ENCODE results near the gene HYLS1. TPM values are rescaled to one million over a fixed set of nuclear protein-coding genes. Genes with fewer than 3 reads are reported as not detected.

Gene HYLS1
- total RNA-seq, 4 donors from 2014 or later: 0.59 to 2.5 (median 1.3) TPM

DNA sequence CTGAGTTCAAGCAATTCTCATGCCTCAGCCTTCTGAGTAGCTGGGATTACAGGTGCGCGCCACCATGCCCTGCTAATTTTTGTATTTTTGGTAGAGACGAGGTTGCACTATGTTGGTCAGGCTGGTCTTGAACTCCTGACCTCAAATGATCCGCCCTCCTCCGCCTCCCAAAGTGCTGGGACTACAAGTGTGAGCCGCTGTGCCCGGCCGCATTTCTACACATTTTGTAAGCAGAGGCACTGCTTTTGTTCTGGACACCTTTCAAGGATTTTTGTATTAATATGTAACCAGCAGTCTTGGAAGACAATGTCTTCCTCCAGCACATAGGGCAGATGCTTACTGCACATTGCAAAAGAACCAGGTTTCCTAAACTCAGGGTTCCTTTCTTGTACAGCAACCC is 47.0 kb downstream of the HYLS1 start:
- H3K4me1 ChIP-seq: no peaks in the 10 kb centered on the region
- H3K36me3 ChIP-seq: no peaks in the 10 kb centered on the region
- H3K27me3 ChIP-seq: no peaks in the 10 kb centered on the region
- no peak for DNase-seq (ENCODE audit: low spot score in 2 of 2)
- WGBS, 2 donors: 95 to 97% methylated on average over 8 of the region's 8 CpGs
- H3K4me3 ChIP-seq: no peak overlapping the region
- H3K27ac ChIP-seq: no peak overlapping the region
- TF ChIP-seq EP300 (IDR thresholded peaks at IDR 0.05): no peak
- no peak for TF ChIP-seq CTCF (IDR thresholded peaks at IDR 0.05)
- no peak for TF ChIP-seq POLR2A (IDR thresholded peaks at IDR 0.05)
- H3K9me3 ChIP-seq: no peaks in the 10 kb centered on the region

DNA sequence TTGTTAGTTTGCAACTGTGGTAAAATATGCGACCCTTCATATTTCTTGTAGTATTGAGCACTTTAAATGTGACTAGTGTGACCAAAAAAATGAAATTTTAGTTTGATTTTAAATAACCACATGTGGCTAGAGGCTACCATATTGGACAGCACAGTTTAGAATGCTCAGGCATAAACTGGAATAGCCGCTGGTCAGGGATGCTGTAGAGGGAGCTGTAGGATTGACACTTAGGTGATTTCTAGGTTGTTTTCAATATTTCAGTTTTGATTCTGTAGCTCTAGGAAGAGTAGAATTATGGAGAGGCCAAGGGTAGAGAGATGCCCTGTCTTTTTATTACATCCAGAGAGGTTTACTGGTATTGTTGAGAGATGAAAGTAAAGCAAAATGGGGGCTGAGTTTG is 47.6 kb downstream of the HYLS1 start:
- no peaks in the 10 kb centered on the region for H3K9me3 ChIP-seq
- no peak overlapping the region for H3K27ac ChIP-seq
- no peaks in the 10 kb centered on the region for H3K4me1 ChIP-seq
- TF ChIP-seq POLR2A (IDR thresholded peaks at IDR 0.05): no peak
- TF ChIP-seq EP300 (IDR thresholded peaks at IDR 0.05): no peak
- H3K36me3 ChIP-seq: no peaks in the 10 kb centered on the region
- WGBS, 2 donors: 93 to 94% methylated on average over 2 of the region's 2 CpGs
- H3K27me3 ChIP-seq: no peaks in the 10 kb centered on the region
- H3K4me3 ChIP-seq: no peak overlapping the region
- DNase-seq (ENCODE audit: low spot score in 2 of 2): no peak

- Histone ChIP-seq H3K4me3 (no peak overlapping the region), H3K27ac (no peak overlapping the region), H3K4me1 (no peaks in the 10 kb centered on the region), H3K36me3 (no peaks in the 10 kb centered on the region), H3K27me3 (no peaks in the 10 kb centered on the region), H3K9me3 (no peaks in the 10 kb centered on the region)
- no peak for DNase-seq (ENCODE audit: low spot score in 2 of 2)
- TF ChIP-seq CTCF (IDR thresholded peaks at IDR 0.05) (no peak), POLR2A (IDR thresholded peaks at IDR 0.05) (no peak), EP300 (IDR thresholded peaks at IDR 0.05) (no peak)
- WGBS, 2 donors: 56 to 62% methylated on average over 12 of the region's 12 CpGs
These were observed 48.2 kb downstream of the HYLS1 start for GRCh38 chr11:125935618-125936199.

GRCh38 chr11:125938418-125938817 is 51.0 kb downstream of the HYLS1 start:
- H3K4me1 ChIP-seq: no peaks in the 10 kb centered on the region
- H3K4me3 ChIP-seq: no peak overlapping the region
- no peak for TF ChIP-seq POLR2A (IDR thresholded peaks at IDR 0.05)
- no peak for TF ChIP-seq EP300 (IDR thresholded peaks at IDR 0.05)
- TF ChIP-seq CTCF (IDR thresholded peaks at IDR 0.05): no peak
- H3K9me3 ChIP-seq: no peaks in the 10 kb centered on the region
- DNase-seq (ENCODE audit: low spot score in 2 of 2): no peak
- H3K36me3 ChIP-seq: no peaks in the 10 kb centered on the region
- 91 to 95% methylated on average over 5 of the region's 5 CpGs for WGBS, 2 donors
- H3K27ac ChIP-seq: no peak overlapping the region
- no peaks in the 10 kb centered on the region for H3K27me3 ChIP-seq

GRCh38 chr11:125939081-125939521 is 51.6 kb downstream of the HYLS1 start:
- Histone ChIP-seq H3K9me3 (no peaks in the 10 kb centered on the region), H3K36me3 (no peaks in the 10 kb centered on the region), H3K27me3 (no peaks in the 10 kb centered on the region), H3K4me1 (no peaks in the 10 kb centered on the region), H3K27ac (no peak overlapping the region), H3K4me3 (no peak overlapping the region)
- TF ChIP-seq EP300 (IDR thresholded peaks at IDR 0.05) (no peak), CTCF (IDR thresholded peaks at IDR 0.05) (no peak), POLR2A (IDR thresholded peaks at IDR 0.05) (no peak)
- 55 to 60% methylated on average over 4 of the region's 4 CpGs for WGBS, 2 donors
- DNase-seq (ENCODE audit: low spot score in 2 of 2): no peak

DNA sequence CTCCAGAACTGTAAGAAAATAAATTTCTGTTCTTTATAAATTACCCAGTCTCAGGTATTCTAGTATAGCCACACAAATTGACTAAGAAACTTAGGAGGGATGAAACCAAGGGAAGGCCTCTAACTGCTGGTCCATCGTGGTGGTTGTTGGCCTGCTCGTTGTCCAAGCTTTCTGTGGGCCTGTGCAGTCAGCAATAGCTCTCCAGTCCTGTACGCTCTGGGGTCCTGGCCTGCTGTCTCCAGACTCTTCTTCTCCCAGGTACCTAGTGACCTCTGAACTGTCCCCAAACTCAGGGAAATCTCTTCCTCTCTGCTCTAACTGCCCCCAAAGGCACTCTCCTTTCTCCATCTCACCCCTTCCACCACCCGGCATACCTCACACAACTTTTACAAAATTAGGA is 52.7 kb downstream of the HYLS1 start:
- no peak for TF ChIP-seq EP300 (IDR thresholded peaks at IDR 0.05)
- no peak for TF ChIP-seq CTCF (IDR thresholded peaks at IDR 0.05)
- no peak for DNase-seq (ENCODE audit: low spot score in 2 of 2)
- Histone ChIP-seq H3K36me3 (no peaks in the 10 kb centered on the region), H3K4me3 (no peak overlapping the region), H3K4me1 (no peaks in the 10 kb centered on the region), H3K9me3 (no peaks in the 10 kb centered on the region), H3K27me3 (no peaks in the 10 kb centered on the region), H3K27ac (no peak overlapping the region)
- WGBS, 2 donors: 96 to 99% methylated on average over 4 of the region's 4 CpGs

Data from tibial nerve (tissue), 4 donors.